ENCODE results near the gene CHTF18. TPM values are rescaled to one million over a fixed set of nuclear protein-coding genes. Genes with fewer than 3 reads are reported as not detected.

Gene CHTF18
- total and polyA plus RNA-seq, 10 of the 15 experiments (the other 5 are each of a cell fraction or from before 2014, with no cell fraction given), result 1.6 to 87.8 (median 19.4) TPM

- H4K20me1 ChIP-seq (ENCODE audit: control insufficient read depth, insufficient read depth), result no peaks in the 10 kb centered on the region
- no peaks in the 10 kb centered on the region for H3K36me3 ChIP-seq (ENCODE audit: control insufficient read depth in 2 of 2, insufficient read depth in 2 of 2, low read length in 1 of 2)
- no peak for FAIRE-seq
- ATAC-seq, result no peak
- no peak overlapping the region for H3K4me2 ChIP-seq (ENCODE audit: control insufficient read depth, insufficient read depth)
- in situ Hi-C loops (cut with MboI) (no loop called here), intact Hi-C loops (cut with micrococcal nuclease; ENCODE audit: unreplicated experiment) (no loop called here)
- BruUV-seq (replicated peaks), result no TSS peak
- H3K9ac ChIP-seq (ENCODE audit: control insufficient read depth, insufficient read depth, low read length), result no peak overlapping the region
- no peaks in the 10 kb centered on the region for H3K4me1 ChIP-seq (ENCODE audit: control insufficient read depth, insufficient read depth, low read length)
- RAD21 ChIA-PET (ENCODE audit: unreplicated experiment), result no interaction called here
- H3K27ac ChIP-seq (ENCODE audit: control insufficient read depth, insufficient read depth), result no peak overlapping the region
- H3K9me3 ChIP-seq (replicated peaks; ENCODE audit: control insufficient read depth, insufficient read depth, low read length), result peaks cover 2% of the 10 kb centered on the region; the same call in 1 of the 3 replicates
- H3K27me3 ChIP-seq (replicated peaks in 1 of 2; ENCODE audit: control insufficient read depth in 2 of 2, insufficient read depth in 2 of 2, low read length in 1 of 2), result no peaks in the 10 kb centered on the region
- H3K79me2 ChIP-seq (ENCODE audit: control insufficient read depth, insufficient read depth, low read length), result no peaks in the 10 kb centered on the region
- CTCF ChIA-PET, result no interaction called here
- no peak for DNase-seq (ENCODE audit: low read depth, low spot score)
- WGBS (ENCODE audit: insufficient coverage, insufficient replicate concordance, low lambda C conversion rate, missing lambda C conversion rate), result 57% methylated on average over 24 of the region's 24 CpGs
- POLR2A ChIA-PET, result no interaction called here
- no peak overlapping the region for H3K4me3 ChIP-seq
- SMC1A ChIA-PET (ENCODE audit: uncharacterized antibody, unreplicated experiment), result no interaction called here
- H2AFZ ChIP-seq (ENCODE audit: control insufficient read depth, low read depth, low read length), result no peak overlapping the region
- no peak for TF ChIP-seq PML (IDR thresholded peaks at IDR 0.05; ENCODE audit: low read length)
- TF ChIP-seq ASH2L (IDR thresholded peaks at IDR 0.05; ENCODE audit: borderline replicate concordance, low read depth), result no peak
- no peak for TF ChIP-seq EED (IDR thresholded peaks at IDR 0.05; ENCODE audit: low read depth)
- TF ChIP-seq RCOR1 (conservative IDR thresholded peaks at IDR 0.05; ENCODE audit: low read depth, low read length), result no peak
- no peak for TF ChIP-seq BMI1 (IDR thresholded peaks at IDR 0.05; ENCODE audit: borderline replicate concordance)
- TF ChIP-seq RBBP5 (conservative IDR thresholded peaks at IDR 0.05), result no peak
- no peak for TF ChIP-seq SUPT20H (IDR thresholded peaks at IDR 0.05; ENCODE audit: borderline replicate concordance, control insufficient read depth, low read depth, low read length)
- no peak for TF ChIP-seq TAF1 (IDR thresholded peaks at IDR 0.05; ENCODE audit: borderline replicate concordance, low read depth, low read length)
- no peak for TF ChIP-seq BHLHE40 (IDR thresholded peaks at IDR 0.05; ENCODE audit: borderline replicate concordance in 1 of 2, low read depth in 2 of 2, low read length in 1 of 2)
- no peak for TF ChIP-seq RELB (IDR thresholded peaks at IDR 0.05; ENCODE audit: low read depth)
- no peak for TF ChIP-seq RB1 (IDR thresholded peaks at IDR 0.05; ENCODE audit: borderline replicate concordance)
- no peak for TF ChIP-seq BCL11A (IDR thresholded peaks at IDR 0.05; ENCODE audit: low read depth, low read length)
- no peak for TF ChIP-seq CBFB (IDR thresholded peaks at IDR 0.05; ENCODE audit: low read depth)
- TF ChIP-seq ZNF687 (IDR thresholded peaks at IDR 0.05), result no peak
- TF ChIP-seq, protein P1, sequence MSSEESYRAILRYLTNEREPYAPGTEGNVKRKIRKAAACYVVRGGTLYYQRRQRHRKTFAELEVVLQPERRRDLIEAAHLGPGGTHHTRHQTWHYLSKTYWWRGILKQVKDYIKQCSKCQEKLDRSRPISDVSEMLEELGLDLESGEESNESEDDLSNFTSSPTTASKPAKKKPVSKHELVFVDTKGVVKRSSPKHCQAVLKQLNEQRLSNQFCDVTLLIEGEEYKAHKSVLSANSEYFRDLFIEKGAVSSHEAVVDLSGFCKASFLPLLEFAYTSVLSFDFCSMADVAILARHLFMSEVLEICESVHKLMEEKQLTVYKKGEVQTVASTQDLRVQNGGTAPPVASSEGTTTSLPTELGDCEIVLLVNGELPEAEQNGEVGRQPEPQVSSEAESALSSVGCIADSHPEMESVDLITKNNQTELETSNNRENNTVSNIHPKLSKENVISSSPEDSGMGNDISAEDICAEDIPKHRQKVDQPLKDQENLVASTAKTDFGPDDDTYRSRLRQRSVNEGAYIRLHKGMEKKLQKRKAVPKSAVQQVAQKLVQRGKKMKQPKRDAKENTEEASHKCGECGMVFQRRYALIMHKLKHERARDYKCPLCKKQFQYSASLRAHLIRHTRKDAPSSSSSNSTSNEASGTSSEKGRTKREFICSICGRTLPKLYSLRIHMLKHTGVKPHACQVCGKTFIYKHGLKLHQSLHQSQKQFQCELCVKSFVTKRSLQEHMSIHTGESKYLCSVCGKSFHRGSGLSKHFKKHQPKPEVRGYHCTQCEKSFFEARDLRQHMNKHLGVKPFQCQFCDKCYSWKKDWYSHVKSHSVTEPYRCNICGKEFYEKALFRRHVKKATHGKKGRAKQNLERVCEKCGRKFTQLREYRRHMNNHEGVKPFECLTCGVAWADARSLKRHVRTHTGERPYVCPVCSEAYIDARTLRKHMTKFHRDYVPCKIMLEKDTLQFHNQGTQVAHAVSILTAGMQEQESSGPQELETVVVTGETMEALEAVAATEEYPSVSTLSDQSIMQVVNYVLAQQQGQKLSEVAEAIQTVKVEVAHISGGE (CRISPR knock-in tag; IDR thresholded peaks at IDR 0.05), result no peak
Observed at GRCh38 chr16:839643-840408, 51.4 kb downstream of the CHTF18 start.

Measured in GM12878 (cell line).